Activated CD8-positive, alpha-beta memory T cell treated with anti-CD3 and anti-CD28 coated beads, Interleukin-2, amount 50 U/mL, for 4 hours (primary cell): Measurements from ENCODE around the gene KIRREL3.
A peak's percentile ranks its signal among the peaks of the same experiment; 100 is the strongest.

ENCODE experiments used
- DNase-seq: peaks from one replicate; pipeline ENCODE4 v3.0.0-alpha.2; 2020

KIRREL3 gene

DNA sequence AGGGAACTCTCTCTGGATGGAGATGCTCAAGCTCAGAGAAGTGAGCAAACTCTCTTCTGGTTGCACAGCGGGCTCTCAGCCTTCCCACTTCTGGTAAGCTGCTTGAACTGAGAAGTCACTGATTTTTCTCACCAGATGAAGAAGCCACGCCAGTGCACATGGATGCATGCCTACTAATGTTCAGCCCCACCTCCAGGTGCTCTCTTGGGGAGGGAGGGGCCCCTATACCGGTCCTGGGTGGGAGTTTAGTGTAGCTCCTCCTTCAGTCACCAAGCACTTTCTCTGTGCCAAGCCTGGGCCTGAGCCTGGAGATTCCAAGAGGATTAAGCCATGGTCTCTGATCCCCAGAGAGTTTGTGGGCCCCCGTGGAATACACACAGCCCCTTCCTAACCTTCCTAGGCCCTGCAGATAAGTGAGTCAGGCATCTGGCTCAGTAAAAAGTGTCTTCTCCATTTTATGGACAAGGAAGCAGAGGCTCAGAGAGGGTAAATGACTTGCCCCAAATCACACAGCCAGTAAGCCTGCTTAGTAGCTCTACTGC, 502.9 kb downstream of the KIRREL3 start:
- DNase-seq: no peak

DNA sequence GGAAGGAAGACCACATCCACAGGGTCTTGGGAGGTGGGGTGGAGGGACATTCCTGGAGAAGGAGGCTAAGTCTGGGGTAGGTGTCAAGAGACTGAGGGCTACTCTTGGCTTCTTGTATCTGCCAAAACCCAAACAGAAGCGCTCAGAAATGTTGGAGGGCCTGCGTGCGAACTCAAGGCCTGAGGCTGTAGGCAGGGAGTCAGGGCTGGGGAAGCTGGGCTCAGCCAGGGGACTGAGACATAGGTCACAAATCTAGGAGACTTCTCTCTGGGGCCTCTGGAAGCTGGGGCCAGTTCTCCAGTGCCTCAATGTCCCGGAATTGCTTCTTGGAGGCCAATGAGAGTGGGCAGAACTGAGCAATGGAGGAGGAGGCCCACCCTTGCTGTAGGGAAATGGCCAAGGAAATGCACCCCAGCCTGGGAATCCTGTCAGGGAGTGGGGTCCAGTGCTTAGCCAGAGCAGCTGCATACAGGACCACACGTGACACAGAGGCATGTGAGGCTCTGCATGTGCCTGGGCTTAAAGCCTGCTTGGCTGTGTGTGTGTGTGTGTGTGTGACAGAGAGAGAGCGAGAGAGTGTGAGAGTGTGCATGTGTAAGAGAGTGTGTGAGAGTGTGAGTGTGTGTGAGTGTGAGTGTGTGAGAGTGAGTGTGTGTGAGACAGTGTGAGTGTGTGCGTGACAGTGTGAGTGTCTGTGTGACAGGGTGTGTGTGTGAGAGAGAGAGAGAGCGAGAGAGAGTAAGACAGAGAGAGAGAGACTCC, 503.8 kb downstream of the KIRREL3 start:
- DNase-seq: no peak

DNA sequence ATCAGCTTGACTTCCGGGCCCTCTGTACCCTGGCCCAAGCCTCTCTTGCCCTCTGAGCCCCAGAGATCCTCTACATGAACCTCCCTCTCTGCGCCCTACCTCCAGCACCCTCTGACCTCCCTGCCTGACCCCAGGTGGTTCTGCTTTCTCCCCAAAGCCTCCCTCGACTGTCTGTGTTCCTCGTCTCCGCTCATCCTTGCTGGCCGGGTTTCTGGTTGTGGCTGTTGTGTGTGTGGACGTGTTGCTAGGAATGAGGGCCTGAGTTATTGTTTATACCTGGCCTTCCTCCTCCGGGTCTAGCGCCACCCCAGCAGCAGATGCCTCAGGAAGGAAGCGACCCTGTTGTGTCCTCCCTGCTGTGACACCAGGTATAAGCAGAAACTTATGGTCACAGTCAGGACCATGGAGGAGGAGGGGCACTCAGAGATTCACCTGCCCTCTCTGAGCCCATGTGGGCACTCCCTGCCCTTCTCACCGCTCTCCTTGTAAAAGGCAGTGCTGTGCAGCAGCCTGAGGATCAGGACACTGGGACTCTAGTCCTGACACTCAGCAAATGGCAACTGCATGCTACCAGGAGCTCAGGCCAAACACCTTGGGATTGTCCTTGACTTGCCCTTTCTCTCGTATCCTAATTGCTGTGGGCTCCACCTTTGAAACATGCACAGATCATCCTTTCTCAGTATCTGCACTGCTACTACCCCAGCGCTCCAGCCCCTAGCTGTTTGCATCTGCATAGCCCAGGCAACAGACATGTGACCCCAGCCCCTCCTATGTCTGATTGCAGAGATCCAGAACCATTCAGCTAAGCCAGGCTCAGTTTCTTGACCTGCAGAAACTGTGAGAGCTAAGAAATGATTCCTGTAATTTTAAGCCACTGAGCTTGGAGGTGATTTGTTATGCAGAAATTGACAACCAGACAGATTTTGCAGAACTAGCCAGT, 505.0 kb downstream of the KIRREL3 start:
- DNase-seq: no peak

DNA sequence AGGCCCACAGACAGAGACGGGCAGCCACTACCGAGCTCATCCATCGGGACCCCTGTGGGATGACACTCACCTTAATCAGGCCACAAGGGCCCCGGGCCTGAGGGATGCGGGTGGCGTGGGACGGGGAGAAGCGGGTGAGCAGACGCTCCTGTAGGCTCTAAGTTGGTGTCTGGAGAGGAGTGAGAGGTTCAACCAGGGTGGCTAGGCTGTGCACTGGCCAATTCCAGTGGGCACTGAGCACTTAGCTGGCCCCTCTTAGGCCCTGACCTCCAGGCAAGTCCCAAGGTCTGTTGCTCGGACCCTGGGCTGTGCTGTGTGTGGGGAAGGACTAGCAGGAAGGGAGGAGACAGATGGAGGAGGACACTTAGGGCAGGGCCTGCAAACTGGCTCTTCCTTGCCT, 505.7 kb downstream of the KIRREL3 start:
- no peak for DNase-seq

DNA sequence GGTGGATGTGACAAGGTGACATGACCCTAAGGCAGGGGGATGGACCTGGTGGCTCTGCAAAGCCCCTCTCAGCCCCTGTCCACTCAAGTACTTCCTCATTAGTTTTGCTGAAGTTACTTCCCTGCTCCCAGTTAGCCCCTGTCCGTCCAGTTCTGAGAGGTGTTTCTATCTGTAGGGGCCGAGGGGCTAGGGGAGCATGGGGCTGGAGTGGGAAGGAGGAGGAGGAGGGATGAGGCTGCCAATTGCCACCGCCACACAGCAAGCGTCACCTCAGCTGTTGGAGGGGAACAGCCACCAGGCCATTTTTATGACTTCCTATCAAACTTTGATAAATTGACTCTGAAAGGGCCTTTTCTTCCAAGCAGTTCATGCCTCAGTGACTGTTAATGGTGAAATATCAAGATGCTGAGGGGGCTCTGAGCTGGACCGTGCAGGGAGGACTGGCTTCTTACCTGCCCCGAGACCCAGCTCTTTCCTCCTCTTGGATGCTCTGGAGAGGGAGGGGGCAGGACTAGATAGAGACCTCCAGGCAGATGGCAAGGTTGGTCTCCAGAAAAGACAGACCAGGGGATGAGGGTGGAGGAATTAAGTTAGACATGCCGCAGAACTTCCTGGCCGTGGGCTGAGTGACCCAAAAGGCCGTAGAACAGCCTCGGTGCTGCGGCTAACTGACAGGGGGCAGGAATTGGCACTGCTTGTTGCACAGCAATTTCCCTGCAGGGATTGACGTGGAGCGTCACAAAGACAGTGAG, 508.1 kb downstream of the KIRREL3 start:
- DNase-seq: no peak

DNA sequence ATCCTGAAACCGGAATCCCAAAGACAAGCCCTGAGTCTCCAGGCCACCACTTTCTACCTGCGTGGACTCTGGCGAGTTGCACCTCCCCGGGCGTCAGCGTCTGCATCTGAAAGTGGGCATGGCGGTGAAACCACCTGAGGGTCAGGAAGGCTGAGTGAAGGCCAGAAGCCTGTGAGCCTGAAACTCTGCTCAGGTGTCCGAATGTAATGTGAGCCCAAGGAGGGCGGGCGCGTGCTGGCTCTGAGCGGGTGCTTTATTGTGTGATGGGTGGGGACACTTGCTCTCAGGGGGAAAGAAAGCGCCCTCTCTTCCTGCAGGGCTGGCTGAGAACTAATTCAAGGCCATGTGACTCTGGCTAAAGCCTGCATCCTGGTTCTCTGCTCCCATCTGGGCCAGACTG, 509.5 kb downstream of the KIRREL3 start:
- DNase-seq: no peak

DNA sequence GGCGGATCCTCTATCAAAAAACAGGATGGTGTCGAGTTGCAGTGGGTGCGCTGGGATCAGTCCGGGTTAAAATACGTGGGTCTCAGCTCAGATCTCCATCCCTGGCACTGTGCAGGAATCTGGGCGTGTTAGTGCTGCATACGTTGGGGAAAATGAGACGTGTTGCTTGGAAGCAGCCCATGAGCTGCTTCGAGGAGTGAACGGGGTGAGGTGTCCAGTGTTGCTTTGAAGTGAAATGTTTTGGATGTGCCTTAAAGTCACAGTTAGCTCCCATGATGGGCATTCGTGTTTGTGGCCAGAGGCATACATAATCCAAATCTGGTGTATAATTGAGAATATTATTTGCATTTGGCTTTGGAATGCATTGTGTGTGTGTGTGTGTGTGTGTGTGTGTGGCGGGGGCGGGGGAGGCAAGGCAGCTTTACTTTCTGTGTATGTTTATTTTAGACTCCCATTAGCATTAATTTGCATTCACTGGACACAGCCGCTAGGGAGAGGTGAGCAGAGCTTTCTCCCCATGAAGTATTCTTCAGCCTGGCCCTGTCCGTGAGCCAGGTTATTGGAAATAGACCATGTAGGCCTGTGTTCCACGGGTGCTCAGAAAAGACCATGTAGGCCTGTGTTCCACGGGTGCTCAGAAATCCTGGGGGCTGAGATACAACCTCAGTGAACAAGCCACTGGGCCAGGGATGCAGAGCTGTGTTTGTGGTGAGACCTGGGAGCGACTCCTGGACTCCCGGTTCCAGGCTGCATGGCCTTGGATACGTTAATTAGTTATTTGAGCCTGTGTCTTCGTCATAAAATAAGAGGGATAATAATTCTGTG, 510.5 kb downstream of the KIRREL3 start:
- DNase-seq: no peak

DNA sequence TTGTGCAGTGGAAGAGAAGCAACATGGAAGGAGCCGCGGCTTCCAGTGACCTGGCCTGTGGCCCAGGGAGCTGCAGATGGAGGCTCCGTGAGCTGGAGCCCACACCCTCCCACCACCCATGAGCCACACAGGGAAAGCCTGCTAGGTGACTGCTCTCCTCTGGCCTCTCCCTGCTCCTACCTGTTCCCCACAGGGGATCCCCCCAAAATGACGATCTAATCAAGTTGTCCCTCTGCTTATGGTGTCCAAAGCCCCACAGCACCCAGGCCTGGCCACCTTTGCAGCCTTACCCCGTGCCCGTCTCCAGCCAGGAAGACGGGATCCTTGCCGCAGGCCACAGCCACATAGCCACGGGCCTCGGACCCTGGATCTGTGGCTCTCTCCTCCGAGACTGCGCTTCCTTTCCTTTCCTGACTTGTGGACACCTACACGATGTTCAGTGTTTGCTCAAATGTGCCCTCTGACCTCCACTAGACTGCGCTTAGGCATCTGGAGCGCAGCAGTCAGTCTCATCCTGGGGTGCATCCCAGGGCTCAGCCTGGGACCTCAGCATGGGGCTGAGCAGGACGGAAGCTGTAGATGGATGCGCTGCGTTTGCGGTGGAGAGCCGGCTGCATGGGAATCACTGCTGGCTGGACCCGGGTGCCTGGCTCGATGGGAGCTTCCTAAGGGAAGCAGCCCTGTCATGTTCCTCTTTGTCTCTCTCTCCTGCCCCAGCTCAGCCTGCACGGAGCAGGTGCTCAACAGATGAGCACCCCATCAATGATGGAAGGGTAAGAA, 511.8 kb downstream of the KIRREL3 start:
- DNase-seq: no peak

DNA sequence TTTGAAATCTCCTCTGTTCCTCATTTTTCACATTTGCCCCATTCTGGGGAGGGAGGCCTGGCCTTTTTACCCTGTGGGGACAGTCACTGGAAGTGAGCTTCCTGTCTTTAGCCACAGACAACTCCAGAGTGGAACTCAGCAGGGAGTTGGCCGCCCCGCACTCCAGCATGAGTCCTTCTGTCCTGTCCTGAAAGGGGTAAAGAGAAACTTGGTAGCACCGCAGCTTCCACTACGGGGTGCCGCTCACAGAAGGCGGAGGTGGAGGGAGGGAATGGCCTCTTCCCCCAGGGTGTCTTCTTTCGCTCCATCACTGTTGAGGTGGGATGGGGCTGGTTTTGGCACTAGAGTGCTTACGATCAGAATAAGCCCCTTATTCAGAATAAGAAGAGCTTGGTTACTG, 512.9 kb downstream of the KIRREL3 start:
- no peak for DNase-seq

DNA sequence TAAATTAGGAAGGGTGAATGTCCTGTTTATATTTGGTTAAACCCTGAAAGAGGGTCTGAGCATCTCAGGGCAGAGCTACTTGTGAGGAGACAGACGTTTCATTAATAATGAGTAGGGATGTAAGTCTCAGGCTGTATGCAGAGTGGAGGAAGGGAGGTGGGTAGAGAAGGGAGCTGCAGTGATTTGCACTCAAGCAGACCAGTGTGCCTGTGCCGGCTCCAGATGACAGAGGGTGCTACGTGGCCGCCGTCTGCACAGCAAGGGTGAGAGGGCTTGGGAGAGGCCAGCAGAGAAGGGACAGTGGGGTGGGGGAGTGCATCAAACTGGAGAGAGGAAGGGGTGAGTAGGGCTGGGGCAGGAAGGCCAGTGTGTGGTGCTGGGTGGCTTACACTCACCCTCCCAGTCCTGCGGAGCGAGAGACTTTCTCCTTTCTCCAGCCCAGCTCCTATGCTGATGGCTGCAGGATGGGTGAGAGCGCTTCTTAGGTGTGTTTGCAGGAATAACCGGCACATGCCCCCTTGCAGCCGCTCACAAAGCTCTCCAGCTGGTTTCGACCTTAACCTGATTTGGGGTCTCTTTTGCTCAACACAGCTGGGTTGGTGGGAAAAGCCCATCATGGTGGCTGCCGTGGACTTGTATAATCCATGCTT, 514.5 kb downstream of the KIRREL3 start:
- DNase-seq: no peak

DNA sequence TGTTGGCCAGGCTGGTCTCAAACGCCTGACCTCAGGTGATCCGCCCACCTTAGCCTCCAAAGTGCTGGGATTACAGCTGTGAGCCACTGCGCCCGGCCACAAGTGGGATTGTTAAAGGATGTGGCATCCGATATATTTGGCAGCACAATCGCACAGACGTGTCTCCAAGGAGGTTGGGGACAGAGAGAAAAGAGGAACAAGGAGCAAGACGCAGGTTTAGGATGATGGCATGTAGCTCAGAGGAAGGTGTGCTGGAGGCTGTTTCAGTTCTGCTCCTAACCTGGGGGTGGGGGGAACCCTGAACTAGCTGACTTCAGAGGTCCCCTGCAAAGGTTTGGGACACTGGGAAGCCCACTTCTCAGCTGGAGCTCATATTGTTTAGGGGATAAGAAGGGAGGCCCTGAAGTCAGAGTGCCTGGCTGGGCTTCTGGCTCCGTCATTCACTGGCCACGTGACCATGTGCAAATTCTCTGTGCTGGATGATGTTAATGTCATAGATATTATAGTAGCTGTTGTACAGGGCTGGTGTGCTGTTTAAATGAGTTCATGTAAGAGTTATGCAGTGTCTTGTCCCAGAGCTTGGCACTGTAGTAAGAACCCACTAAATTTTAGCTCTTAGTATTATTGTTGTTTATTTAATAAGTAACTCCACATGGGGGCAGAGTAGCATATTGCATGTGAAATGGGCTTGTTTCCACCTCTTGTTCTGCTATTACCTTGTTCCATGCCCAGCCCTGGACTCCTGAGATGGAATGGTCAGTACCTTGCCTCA, 515.4 kb downstream of the KIRREL3 start:
- no peak for DNase-seq

DNA sequence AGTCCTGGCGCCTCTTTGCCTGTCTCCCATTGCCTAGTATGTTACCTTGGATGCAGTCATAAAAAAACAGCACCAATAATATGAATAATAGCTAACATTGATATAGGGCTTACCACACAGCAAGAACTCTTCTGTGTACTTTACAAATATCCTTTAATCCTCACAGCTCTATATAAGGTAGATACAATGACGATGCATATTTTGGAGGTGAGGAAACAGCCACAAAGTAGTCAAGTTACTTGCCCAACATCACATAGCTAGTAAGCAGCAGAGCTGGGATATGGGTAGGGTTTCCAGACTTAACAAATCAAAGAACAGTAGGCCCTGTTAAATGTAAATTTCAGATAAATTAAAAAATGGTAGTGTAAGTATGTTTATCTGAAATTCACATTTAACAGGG, 516.3 kb downstream of the KIRREL3 start:
- DNase-seq: no peak

DNA sequence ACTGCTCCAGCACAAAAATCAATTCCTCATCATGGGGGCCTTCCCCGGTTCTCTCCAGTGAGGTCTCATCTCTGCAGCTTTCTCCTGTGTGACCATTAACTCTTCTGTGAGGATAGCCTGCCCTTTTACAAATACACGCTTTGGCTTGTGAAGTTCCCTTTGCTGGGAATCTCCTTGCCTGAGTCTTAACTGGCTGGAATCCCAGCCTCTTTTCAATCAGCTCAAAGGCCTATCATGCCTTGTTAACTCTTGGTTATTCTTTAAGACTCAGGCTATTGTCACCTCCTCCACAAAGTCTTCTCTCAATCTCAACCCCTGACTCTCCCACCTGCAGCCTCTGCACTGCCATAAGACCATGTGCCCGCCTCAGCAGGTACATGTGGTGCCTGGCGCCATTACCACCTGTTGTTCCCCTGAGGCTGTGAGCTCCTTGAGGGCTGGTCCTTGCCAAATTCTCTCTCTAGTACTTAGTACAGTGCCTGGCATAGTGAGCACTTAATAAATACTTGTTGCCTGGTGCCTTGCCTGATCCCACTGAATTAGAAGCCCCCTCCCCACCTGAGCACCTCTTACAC, 516.9 kb downstream of the KIRREL3 start:
- no peak for DNase-seq

DNA sequence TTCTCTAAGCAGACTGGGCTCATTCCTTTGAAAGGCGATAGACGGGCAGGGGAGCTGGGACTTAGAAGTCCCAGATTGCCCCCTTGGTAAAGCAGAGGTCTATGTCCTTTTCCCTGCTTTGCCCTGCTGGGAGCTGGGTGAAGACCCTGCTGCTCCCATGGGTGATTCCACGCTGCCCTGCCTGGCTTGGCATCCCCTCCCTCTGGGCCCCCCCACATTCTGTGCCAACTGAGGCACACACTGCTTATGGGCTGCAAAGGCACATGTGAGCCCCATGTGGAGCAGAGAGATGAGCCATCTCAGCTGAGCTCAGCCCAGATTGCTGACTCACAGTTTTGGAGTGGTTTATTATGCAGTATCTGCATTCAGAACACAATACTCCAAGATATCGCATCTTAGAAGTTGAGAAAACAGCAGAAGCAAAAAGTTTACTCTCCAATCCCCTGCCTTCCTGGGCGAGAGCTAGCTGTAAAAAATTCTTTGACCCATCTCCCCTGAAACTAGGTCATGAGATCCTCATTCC, 517.9 kb downstream of the KIRREL3 start:
- no peak for DNase-seq

DNA sequence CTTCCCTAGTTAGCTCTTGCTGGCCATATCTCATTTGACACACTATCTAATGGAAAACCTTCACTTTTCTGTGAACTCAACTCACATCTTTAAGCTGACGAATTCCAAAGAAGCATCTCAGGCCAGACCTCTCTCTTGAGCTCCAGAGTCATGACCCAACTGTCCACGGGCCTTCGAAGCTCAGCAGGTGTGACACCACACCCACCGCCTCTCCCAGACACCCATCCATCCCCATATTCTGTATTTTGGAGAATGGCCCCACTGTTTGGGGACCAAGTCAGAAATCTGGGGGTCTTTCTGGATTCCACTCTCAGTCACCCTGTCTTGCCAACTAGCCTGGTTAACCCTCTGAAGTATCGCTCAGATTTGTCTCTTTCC, 519.3 kb downstream of the KIRREL3 start:
- no peak for DNase-seq

DNA sequence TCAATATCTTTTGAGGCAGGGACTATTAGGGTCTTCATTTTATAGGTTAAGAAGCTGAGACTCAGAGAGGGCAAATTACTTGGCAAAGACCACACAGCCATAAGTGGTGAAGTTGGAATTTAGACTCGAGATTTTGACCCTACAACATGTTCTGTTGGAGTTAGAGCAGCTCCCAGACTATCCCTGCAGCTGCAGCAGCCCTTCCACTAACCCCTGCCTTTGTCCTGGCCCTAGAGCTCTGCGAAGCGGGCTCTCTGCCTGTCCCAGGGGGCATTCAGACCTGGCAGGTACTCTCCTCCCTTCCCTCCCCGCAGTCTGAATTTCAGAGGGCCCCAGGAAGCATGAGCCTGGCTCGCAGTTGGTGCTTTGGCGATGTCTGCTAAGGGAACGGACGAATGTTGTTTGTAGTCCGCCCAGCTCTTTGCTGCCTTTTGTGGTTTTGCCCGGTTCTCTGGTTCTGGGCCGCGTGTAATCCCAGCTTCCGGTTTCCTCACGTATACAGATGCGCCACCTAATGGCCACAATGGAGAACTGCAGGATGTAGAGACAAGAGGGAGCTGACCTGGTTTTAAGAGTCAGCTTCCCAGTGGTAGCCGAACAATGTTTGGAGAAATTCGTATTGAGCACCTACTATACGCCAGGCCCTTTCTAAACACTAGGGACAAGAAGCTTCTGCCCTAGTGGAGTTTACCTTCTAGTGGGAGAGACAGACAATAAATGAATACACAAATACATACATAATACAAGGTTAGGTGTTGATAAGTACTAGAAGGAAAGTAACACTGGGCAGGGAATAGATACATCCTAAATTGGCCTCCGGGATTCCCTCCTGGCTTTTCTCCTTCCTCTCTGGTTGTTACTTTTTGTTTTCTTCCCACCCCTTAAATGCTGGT, 519.9 kb downstream of the KIRREL3 start:
- DNase-seq: peak; percentile 60

DNA sequence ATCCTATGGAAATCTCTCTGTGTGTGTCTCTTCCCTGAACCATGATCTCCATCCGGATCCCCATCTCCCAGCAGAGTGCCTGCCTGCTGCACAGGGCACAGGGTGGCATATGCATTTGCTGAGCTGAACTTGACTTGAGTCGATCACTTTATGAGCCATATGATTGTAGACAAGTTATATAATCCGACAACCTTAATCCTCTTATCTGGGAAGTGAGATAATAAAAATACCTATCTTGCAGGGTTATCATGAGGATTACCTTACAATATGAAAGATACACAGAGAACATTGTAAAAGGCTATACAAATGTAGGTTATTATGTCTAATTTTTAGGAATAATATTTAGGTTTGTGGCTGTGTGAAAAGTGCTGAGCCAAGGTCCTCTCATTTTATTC, 520.6 kb downstream of the KIRREL3 start:
- DNase-seq: no peak

DNA sequence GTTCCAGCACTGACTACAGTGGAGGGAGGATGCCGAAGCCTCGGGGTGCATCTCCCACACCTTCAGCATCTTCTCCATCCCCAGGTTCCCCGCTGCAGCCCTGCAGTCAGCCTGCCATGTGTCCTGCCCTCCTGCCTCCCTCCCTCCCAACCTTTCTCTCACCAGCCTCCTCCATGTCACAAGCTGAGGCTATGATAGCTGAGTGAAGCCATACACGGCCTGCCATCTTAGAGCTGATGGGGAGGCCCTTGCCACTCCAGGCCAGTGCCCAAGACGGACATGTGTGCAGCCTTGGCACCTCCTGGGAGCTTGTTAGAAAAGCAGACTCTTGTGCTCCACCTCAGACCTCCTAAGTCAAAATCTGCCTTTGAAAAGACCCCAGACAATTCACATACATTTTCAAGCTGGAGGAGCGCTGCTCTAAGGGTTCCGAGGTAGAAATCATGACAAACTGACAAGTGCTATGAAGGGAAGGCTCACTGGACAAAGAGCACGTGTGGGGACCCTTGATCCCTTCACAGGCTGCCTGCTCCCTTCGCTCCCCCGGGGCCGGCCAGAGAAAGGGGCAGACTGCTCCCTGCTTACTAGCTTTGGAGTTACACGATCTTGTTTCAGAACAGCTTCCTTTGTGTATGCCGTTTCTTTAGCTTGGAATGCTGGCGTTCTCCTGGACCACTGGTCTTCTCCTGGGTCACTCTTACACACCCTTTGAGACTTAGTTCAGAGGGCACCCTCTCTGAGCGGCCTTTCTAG, 521.2 kb downstream of the KIRREL3 start:
- DNase-seq: no peak
